GM18907 (cell line): Measurements from ENCODE around the gene TPPP.
"Not testable (repeated sequence)": the region's sequence is repeated elsewhere in the genome, so short reads cannot be mapped to it uniquely, and the experiment has no call there.

Experiments used
- ATAC-seq: cut with Tn5 transposase; IDR thresholded peaks from one replicate; pipeline ENCODE4 v1.9.1; 2021; ENCODE audit warnings: mild to moderate bottlenecking, moderate library complexity; ENCODE audit not compliant: unreplicated experiment

TPPP gene

GRCh38 chr5:628351-629205, 64.6 kb downstream of the TPPP start:
- not testable (repeated sequence) for ATAC-seq

GRCh38 chr5:627840-628239, 65.3 kb downstream of the TPPP start:
- no peak for ATAC-seq

DNA sequence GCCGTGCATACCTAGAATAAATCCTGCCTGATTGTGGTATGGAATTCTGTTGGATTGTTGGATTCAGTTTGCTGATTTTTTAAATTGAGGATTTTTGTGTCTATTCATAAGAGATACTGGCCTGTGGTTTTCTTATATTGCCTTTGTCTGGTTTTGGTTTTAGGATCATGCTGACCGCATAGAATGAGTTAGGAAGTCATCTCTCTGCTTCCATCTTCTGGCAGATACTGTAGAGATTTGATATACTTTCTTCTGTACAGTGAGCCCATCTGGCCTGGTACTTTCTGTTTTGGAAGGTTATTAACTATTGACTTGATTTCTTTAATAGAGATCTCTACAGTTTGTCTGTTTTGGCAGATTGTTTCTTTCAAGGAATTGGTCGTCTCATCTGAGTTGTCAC, 66.3 kb downstream of the TPPP start:
- ATAC-seq = no peak

- no peak for ATAC-seq
These were observed 67.6 kb downstream of the TPPP start for GRCh38 chr5:625516-625915.

- no peak for ATAC-seq
These were observed 68.3 kb downstream of the TPPP start for GRCh38 chr5:624951-625230.

DNA sequence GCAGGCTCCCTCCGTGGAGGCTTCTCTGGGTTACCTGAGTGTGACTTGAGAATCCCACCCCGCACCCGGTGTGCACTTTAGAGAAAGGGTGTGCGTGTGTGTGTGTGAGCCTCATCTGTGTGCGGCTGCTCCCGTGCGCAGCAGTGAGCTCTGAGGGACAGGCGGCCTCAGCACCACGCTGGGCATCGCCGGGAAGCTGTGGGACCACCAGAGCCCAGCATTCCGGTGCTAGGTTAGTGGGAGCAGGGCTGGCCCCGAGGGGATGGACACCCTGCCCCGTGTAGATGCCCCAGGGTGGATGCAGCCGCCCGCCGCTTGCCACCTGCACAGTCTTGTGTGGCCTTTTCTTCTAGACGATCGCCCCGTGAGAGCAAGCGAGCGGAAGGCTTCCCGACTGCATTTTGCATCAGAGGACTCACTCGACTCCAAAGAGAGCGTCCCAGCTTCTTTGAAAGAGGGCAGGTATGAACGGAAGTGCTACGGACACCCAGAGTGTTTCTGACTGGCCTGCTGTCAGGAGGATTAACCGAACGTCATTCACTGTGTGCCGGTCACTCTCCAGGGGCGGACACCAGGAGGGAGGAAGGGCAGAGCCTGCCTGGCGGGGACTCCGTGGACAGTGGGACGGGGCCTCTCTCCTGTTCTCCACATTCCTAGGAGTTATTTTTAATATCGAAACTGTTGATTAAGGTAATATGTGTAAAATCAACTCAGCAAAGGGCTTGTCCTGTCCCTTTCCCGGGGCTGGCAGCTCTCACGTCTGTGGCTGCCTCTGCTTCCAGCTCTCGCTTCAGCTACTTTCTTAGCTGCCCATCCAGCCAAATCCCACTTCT, 68.8 kb downstream of the TPPP start:
- ATAC-seq = no peak

DNA sequence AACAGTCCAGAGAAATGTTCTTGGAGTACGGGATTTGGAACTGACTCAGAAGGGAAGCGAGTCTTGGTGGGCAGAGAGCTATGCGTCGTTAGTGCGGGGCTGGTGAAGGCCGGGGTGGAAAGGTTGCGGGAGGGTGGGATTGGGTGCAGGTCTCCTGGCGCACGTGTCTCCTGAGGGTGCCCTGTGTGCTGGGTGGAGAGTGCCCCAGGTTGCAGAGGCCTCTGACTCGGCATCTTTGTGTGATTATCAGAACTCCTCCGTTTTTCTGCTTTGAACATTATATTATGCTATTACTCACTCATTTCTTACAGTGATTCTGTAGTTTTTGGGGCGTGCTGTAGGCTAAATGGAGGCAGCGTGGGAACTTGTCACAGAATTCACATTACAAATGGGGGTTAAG, 69.6 kb downstream of the TPPP start:
- no peak for ATAC-seq

GRCh38 chr5:622946-623522, 70.1 kb downstream of the TPPP start:
- ATAC-seq = no peak

DNA sequence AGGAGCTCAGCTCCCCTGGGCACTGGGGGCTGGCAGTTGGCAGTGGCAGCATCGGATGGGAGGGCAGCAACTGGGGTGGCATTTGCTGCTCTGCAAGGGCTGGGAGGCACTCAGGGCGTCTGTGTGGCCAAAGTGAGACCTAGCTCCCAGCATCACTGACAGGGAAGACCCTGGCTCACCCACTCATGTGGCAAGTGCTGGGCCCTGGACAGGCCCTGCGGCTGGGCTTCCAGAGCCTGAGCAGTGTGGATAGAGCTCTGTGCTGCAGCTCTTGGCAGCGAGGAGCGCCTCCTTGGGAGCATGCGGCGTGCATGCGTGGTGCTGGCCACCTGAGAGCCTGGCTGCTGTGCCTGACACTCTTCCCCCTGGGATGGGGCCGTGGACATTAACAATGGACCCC, 70.8 kb downstream of the TPPP start:
- no peak for ATAC-seq

- no peak for ATAC-seq
These were observed 71.8 kb downstream of the TPPP start for GRCh38 chr5:621341-621761.

DNA sequence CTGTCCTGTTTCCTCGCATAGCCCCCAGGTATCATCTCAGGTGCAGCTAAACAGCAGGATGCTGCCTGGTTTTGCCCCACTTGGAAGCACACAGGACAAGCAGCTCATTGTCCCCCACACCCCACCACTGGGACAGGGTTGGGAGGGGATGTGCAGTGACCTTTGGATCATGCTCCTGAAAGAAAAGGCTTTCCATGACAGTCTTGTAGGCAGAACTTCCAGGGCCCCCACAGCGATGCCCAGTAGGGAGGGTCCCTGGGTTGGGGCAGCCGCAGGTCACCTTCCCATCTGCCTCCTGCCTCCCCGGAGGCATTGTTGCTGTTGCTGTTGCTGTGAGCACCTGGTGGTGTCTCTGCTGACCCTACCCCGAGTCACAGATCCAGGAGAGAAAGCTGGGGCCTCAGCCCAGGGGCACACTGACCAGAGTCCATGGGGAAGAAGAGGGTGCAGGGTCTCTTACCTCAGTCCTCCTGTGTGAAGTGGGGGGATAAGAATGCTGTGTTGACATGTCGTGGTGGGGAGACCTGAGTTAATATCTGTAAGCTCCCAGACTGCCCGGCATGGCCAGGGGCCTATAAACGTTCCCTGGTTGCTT, 72.5 kb downstream of the TPPP start:
- ATAC-seq = no peak

GRCh38 chr5:620152-620551, 73.0 kb downstream of the TPPP start:
- ATAC-seq = no peak

DNA sequence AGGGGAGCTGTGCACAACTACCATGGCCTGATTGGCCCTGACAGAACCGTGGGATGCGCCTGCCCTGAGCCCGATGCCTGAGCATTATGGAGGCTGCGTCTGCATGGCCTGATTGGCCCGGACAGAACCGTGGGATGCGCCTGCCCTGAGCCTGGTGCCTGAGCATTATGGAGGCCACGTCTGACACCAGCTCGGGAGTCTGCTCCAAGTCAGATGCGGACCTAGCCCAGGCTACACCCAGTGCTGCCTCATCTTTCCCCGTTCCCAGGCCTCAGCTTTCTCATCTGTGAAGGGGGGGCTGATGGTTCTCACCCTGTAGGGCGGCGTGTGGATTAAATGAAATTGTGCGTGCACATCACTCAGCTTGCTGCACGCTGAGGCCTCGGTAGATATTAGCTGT, 73.7 kb downstream of the TPPP start:
- no peak for ATAC-seq

DNA sequence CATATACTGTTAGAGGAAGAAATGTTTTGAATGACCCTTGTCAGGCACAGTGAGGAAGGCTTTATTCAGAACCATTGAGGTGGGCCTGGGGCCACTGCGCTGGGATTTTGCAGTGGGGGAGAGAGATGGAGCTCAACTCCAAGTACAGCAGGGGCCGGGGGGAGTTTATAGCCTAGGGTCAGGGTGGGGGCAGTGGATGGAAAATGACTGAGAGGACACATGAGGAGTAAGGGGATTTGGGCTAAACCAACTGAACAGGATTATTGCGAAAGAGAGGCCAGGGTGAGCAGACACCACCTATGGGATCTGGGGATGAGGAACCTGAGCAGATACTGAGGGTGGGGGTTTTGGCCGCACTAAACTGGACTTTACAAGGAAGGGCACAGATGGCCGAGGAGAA, 74.7 kb downstream of the TPPP start:
- ATAC-seq = no peak

DNA sequence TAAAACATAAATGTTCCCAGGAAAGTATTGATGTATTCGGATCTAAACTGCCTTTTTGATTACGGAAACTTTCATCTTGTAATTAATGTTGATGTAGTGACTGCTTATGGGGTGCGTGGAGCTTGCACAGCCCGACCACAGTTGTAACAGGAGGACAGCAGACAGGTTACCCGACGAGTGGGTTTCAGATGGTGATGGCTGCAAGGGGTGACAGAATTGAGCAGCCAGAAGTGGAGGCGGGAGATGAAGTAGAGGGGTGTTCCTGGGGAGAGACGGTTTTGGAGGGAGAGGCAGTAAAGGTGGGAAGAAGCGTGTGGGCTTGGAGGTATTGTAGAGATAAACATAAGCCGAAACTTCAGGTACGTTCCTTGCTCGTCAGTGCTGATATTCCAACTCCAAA, 75.3 kb downstream of the TPPP start:
- ATAC-seq = no peak

GRCh38 chr5:616484-617039, 76.6 kb downstream of the TPPP start:
- no peak for ATAC-seq

DNA sequence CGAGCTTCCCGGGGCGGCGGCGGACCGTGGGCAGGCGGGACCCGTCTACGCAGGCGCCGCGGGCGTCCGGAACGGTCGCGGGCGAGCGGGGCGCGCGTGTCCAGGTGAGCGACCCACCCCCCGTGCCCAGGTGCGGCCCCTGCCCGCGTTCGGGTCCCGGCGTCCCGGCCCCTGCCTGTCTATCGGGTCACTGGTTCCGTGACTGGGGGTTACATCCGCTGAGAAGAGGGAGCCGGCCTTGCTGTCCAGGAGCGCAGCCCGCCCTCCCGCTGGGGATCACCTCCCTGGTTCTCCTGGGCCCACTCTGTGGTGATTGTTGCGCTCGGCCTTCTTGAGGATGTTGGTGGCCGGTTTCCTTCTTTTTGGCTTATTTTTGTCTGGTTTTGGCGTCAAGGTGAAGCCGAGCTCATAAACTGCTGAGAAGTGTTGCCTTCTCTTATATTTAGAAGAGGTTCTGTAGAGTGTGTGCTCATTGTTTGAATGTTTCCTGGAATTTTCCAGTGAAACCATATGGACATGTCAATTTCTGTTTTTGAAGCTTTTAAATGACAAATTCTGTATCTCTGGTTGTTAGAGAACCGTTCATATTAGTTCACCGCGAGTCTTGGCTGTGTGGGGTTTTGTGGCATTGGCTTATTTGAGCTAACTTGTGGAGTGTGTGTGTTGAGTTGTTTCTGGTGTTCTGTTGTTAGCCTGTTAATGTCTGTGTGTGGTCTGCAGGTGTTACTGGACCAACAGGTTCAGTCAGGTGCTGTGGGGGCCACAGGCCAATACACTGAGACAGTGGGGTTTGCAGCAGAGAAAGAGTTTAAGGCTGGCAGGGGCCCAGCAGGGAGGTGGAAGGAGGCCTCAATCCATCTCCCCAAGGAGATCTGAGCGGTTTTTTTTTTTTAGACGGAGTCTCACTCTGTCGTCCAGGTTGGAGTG, 80.4 kb downstream of the TPPP start:
- ATAC-seq = peak; percentile 38

GRCh38 chr5:611731-612486, 81.2 kb downstream of the TPPP start, which contains the start of gene CEP72:
Gene CEP72, plus strand, starts transcription at chr5:612340. Its CDS starts 22 bp downstream, at chr5:612362.
- peak; percentile 79 for ATAC-seq
